Femur (tissue), 1 donor: ENCODE measurements around the gene CASP7.

Source experiments
- DNase-seq: peaks from one replicate; pipeline ENCODE4 v3.0.0-alpha.2; 2017

Gene CASP7

GRCh38 chr10:113666682-113667252 lies 12.9 kb upstream of the CASP7 start:
- DNase-seq = no peak

GRCh38 chr10:113680190-113681111 lies 739 bp downstream of the CASP7 start:
- DNase-seq = peak; percentile 57

- no peak for DNase-seq
These were observed 2.1 kb downstream of the CASP7 start for GRCh38 chr10:113681533-113682470.

GRCh38 chr10:113683300-113683699 lies 3.6 kb downstream of the CASP7 start:
- DNase-seq = no peak

GRCh38 chr10:113686028-113686427 lies 6.3 kb downstream of the CASP7 start:
- DNase-seq = no peak

- no peak for DNase-seq
These were observed 7.3 kb downstream of the CASP7 start for GRCh38 chr10:113687037-113687436.

GRCh38 chr10:113689057-113689456 lies 9.3 kb downstream of the CASP7 start:
- DNase-seq = no peak

- DNase-seq = no peak
These were observed 9.9 kb downstream of the CASP7 start for GRCh38 chr10:113689574-113689973.

- no peak for DNase-seq
These were observed 11.0 kb downstream of the CASP7 start for GRCh38 chr10:113690749-113691148.

- DNase-seq = no peak
These were observed 11.7 kb downstream of the CASP7 start for GRCh38 chr10:113691381-113691780.

- DNase-seq = no peak
These were observed 12.6 kb downstream of the CASP7 start for GRCh38 chr10:113692271-113692670.

GRCh38 chr10:113693348-113693747 lies 13.6 kb downstream of the CASP7 start:
- no peak for DNase-seq

- no peak for DNase-seq
These were observed 16.0 kb downstream of the CASP7 start for GRCh38 chr10:113695691-113696090.

GRCh38 chr10:113697595-113697994 lies 17.9 kb downstream of the CASP7 start:
- DNase-seq = no peak

GRCh38 chr10:113704637-113705343 lies 25.1 kb downstream of the CASP7 start:
- peak; percentile 32 for DNase-seq

- DNase-seq = no peak
These were observed 25.6 kb downstream of the CASP7 start for GRCh38 chr10:113705344-113705652.

- no peak for DNase-seq
These were observed 26.9 kb downstream of the CASP7 start for GRCh38 chr10:113706623-113707022.

- no peak for DNase-seq
These were observed 28.9 kb downstream of the CASP7 start for GRCh38 chr10:113708640-113709039.

- no peak for DNase-seq
These were observed 29.6 kb downstream of the CASP7 start for GRCh38 chr10:113709221-113709838.

GRCh38 chr10:113711142-113711541 lies 31.4 kb downstream of the CASP7 start:
- no peak for DNase-seq

GRCh38 chr10:113712024-113712423 lies 32.3 kb downstream of the CASP7 start:
- DNase-seq = no peak
